HepG2 (cell line): ENCODE measurements around the gene DENND4B. TPM values are rescaled to one million over a fixed set of nuclear protein-coding genes. Genes with fewer than 3 reads are reported as not detected.

Experiments used
- DNMT3B ChIP-seq: conservative IDR thresholded peaks from 2 replicates; pipeline ENCODE4 v1.6.1; 2016; ENCODE audit warnings: missing biosample characterization, control low read depth
- FOXJ3 ChIP-seq: sonication (generic); formaldehyde crosslinking; IDR thresholded peaks from 2 replicates; pipeline ENCODE4 v1.4.0; 2020; ENCODE audit warnings: missing genetic modification reagents, mild to moderate bottlenecking, borderline replicate concordance
- KLF16 ChIP-seq, 2 experiments: sonication (generic) in 1 of 2; formaldehyde crosslinking in 1 of 2; IDR thresholded peaks; 2 replicates each; pipeline versions ENCODE4 v1.6.1 to v1.8.0; 2016 to 2023; ENCODE audit warnings: missing genetic modification reagents in 2 of 2, missing compliant biosample characterization in 1 of 2
- LCORL ChIP-seq, 2 experiments: fragments of 450-650 bp in 1 of 2; sonication (generic) in 1 of 2; formaldehyde crosslinking in 1 of 2; IDR thresholded peaks; 2 replicates each; pipeline versions ENCODE4 v1.5.0 to v1.6.1; 2017 to 2020; ENCODE audit warnings: antibody characterized with exemption in 1 of 2, missing genetic modification reagents in 1 of 2
- MEIS1 ChIP-seq: sonication (generic); formaldehyde crosslinking; IDR thresholded peaks from 2 replicates; pipeline ENCODE4 v1.9.0; 2021; ENCODE audit warnings: mild to moderate bottlenecking, missing genetic modification reagents, moderate library complexity, borderline replicate concordance
- PCBP1 ChIP-seq: fragments of 200-400 bp; formaldehyde crosslinking; IDR thresholded peaks from 2 replicates; pipeline ENCODE4 v1.6.1; 2017; ENCODE audit warnings: mild to moderate bottlenecking, low read depth, low read length, borderline replicate concordance
- SALL2 ChIP-seq: sonication (generic); formaldehyde crosslinking; IDR thresholded peaks from 2 replicates; pipeline ENCODE4 v1.8.1; 2023; ENCODE audit warnings: mild to moderate bottlenecking, missing genetic modification reagents, inconsistent platforms
- TSC22D2 ChIP-seq: sonication (generic); formaldehyde crosslinking; IDR thresholded peaks from 2 replicates; pipeline ENCODE4 v1.5.1; 2020; ENCODE audit warnings: missing genetic modification reagents, mild to moderate bottlenecking, borderline replicate concordance
- XRCC5 ChIP-seq: fragments of 200-400 bp; formaldehyde crosslinking; optimal IDR thresholded peaks from 2 replicates; pipeline ENCODE3; 2017; ENCODE audit warnings: mild to moderate bottlenecking, low read length
- ZNF331 ChIP-seq: sonication (generic); formaldehyde crosslinking; IDR thresholded peaks from 2 replicates; pipeline ENCODE4 v1.4.0; 2020; ENCODE audit warnings: missing genetic modification reagents
- ZNF484 ChIP-seq: sonication (generic); formaldehyde crosslinking; IDR thresholded peaks from 2 replicates; pipeline ENCODE4 v1.5.1; 2020; ENCODE audit warnings: mild to moderate bottlenecking, low read depth, missing genetic modification reagents, borderline replicate concordance
- ZNF782 ChIP-seq: sonication (generic); formaldehyde crosslinking; IDR thresholded peaks from 2 replicates; pipeline ENCODE4 v1.4.0; 2020; ENCODE audit warnings: missing genetic modification reagents, mild to moderate bottlenecking, borderline replicate concordance
- polyA plus RNA-seq, 8 experiments: library from polyadenylated mRNA; depleted of rRNA in 3 of 8; stranded (reverse) in 7 of 8; unstranded in 1 of 8; fragments of >200 nt; fragmentation: Illumina TruSeq in 4 of 8; extraction: Trizol in 4 of 8; gene quantifications; 2 replicates each; pipeline versions ENCODE4 v1.2.1 to v1.2.3, GENCODE V29; 2011 to 2016; ENCODE audit warnings: low read depth in 4 of 8, missing spikeins in 1 of 8, mixed read lengths in 1 of 8; ENCODE audit not compliant: insufficient read depth in 1 of 8
- total RNA-seq, 5 experiments: library from RNA; depleted of rRNA; stranded (reverse); fragments of >200 nt; fragmentation: Illumina TruSeq; extraction: Trizol; gene quantifications; 2 replicates each; pipeline ENCODE4 v1.2.3, GENCODE V29; 2016; ENCODE audit warnings: low read depth in 1 of 5
- TF ChIP-seq, protein P1 (sequence below): sonication (generic); formaldehyde crosslinking; IDR thresholded peaks from 2 replicates; pipeline ENCODE4 v1.4.0; 2020; ENCODE audit warnings: missing genetic modification reagents, borderline replicate concordance
- TF ChIP-seq, protein P2 (sequence below): sonication (generic); formaldehyde crosslinking; IDR thresholded peaks from 2 replicates; pipeline ENCODE4 v1.5.1; 2020; ENCODE audit warnings: mild to moderate bottlenecking, missing genetic modification reagents, moderate library complexity
- TF ChIP-seq, protein P3 (sequence below): sonication (generic); formaldehyde crosslinking; IDR thresholded peaks from 2 replicates; pipeline ENCODE4 v1.4.0; 2020; ENCODE audit warnings: mild to moderate bottlenecking, missing genetic modification reagents
- TF ChIP-seq, protein P4 (sequence below): sonication (generic); formaldehyde crosslinking; IDR thresholded peaks from 2 replicates; pipeline ENCODE4 v1.4.0; 2020; ENCODE audit warnings: missing genetic modification reagents
- TF ChIP-seq, protein P5 (sequence below): IDR thresholded peaks from 2 replicates; pipeline ENCODE4 v1.6.1; 2016

DENND4B gene
- total and polyA plus RNA-seq, 2 of the 13 experiments (the other 11 are each of a cell fraction or from before 2014, with no cell fraction given) = 15.1 to 20.3 TPM

DNA sequence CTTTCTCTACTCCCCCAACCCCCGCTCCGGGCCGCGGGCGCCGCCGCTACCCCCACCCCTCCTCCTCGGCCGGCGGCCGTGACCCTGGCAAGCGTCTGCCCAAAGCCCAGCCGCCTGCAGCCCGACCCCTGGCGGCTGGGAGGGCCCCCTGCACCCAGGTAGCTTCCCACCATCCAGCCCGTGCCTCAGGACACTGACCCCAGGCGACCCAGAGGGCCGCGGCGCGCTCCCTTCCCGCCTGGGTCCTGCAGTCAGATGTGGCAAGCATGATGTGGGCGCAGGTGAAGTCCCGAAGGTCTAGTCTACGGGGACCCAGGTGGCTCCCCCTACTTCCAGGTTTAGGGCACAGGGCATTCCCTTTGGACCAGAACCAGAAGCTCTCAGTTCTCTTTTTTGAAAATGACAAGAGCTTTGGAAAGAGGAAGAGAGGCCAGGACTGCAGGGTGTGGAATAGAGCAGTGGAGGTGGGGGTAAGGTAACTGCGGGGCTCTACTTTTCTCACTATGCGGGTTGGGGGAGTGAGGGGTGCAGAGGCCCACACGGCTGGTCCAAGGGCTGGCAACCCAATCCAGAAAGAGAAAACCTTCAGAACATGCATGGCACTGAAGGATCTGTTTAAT lies at the start of gene DENND4B (continued):
- TF ChIP-seq, protein P1, sequence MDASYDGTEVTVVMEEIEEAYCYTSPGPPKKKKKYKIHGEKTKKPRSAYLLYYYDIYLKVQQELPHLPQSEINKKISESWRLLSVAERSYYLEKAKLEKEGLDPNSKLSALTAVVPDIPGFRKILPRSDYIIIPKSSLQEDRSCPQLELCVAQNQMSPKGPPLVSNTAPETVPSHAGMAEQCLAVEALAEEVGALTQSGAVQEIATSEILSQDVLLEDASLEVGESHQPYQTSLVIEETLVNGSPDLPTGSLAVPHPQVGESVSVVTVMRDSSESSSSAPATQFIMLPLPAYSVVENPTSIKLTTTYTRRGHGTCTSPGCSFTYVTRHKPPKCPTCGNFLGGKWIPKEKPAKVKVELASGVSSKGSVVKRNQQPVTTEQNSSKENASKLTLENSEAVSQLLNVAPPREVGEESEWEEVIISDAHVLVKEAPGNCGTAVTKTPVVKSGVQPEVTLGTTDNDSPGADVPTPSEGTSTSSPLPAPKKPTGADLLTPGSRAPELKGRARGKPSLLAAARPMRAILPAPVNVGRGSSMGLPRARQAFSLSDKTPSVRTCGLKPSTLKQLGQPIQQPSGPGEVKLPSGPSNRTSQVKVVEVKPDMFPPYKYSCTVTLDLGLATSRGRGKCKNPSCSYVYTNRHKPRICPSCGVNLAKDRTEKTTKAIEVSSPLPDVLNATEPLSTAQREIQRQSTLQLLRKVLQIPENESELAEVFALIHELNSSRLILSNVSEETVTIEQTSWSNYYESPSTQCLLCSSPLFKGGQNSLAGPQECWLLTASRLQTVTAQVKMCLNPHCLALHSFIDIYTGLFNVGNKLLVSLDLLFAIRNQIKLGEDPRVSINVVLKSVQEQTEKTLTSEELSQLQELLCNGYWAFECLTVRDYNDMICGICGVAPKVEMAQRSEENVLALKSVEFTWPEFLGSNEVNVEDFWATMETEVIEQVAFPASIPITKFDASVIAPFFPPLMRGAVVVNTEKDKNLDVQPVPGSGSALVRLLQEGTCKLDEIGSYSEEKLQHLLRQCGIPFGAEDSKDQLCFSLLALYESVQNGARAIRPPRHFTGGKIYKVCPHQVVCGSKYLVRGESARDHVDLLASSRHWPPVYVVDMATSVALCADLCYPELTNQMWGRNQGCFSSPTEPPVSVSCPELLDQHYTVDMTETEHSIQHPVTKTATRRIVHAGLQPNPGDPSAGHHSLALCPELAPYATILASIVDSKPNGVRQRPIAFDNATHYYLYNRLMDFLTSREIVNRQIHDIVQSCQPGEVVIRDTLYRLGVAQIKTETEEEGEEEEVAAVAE (CRISPR knock-in tag) = peak; percentile 70; the same call in 1 of the 2 replicates
- TF ChIP-seq ZNF484 = no peak
- TF ChIP-seq, protein P2, sequence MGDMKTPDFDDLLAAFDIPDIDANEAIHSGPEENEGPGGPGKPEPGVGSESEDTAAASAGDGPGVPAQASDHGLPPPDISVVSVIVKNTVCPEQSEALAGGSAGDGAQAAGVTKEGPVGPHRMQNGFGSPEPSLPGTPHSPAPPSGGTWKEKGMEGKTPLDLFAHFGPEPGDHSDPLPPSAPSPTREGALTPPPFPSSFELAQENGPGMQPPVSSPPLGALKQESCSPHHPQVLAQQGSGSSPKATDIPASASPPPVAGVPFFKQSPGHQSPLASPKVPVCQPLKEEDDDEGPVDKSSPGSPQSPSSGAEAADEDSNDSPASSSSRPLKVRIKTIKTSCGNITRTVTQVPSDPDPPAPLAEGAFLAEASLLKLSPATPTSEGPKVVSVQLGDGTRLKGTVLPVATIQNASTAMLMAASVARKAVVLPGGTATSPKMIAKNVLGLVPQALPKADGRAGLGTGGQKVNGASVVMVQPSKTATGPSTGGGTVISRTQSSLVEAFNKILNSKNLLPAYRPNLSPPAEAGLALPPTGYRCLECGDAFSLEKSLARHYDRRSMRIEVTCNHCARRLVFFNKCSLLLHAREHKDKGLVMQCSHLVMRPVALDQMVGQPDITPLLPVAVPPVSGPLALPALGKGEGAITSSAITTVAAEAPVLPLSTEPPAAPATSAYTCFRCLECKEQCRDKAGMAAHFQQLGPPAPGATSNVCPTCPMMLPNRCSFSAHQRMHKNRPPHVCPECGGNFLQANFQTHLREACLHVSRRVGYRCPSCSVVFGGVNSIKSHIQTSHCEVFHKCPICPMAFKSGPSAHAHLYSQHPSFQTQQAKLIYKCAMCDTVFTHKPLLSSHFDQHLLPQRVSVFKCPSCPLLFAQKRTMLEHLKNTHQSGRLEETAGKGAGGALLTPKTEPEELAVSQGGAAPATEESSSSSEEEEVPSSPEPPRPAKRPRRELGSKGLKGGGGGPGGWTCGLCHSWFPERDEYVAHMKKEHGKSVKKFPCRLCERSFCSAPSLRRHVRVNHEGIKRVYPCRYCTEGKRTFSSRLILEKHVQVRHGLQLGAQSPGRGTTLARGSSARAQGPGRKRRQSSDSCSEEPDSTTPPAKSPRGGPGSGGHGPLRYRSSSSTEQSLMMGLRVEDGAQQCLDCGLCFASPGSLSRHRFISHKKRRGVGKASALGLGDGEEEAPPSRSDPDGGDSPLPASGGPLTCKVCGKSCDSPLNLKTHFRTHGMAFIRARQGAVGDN (CRISPR knock-in tag) = peak; percentile 64
- no peak for TF ChIP-seq MEIS1 (CRISPR knock-in tag)
- TF ChIP-seq ZNF331 (CRISPR knock-in tag) = peak; percentile 75; the same call in 1 of the 2 replicates
- no peak for TF ChIP-seq TSC22D2
- 0 out of 2 replicates have a peak, but pooled peaks have one; percentile 47 for TF ChIP-seq SALL2 (CRISPR knock-in tag)
- TF ChIP-seq DNMT3B (CRISPR knock-in tag) = no peak
- peak; percentile 93 for TF ChIP-seq XRCC5
- TF ChIP-seq, protein P3, sequence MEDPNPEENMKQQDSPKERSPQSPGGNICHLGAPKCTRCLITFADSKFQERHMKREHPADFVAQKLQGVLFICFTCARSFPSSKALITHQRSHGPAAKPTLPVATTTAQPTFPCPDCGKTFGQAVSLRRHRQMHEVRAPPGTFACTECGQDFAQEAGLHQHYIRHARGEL (CRISPR knock-in tag) = no peak
- TF ChIP-seq, protein P4, sequence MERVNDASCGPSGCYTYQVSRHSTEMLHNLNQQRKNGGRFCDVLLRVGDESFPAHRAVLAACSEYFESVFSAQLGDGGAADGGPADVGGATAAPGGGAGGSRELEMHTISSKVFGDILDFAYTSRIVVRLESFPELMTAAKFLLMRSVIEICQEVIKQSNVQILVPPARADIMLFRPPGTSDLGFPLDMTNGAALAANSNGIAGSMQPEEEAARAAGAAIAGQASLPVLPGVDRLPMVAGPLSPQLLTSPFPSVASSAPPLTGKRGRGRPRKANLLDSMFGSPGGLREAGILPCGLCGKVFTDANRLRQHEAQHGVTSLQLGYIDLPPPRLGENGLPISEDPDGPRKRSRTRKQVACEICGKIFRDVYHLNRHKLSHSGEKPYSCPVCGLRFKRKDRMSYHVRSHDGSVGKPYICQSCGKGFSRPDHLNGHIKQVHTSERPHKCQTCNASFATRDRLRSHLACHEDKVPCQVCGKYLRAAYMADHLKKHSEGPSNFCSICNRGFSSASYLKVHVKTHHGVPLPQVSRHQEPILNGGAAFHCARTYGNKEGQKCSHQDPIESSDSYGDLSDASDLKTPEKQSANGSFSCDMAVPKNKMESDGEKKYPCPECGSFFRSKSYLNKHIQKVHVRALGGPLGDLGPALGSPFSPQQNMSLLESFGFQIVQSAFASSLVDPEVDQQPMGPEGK (CRISPR knock-in tag) = peak; percentile 60
- TF ChIP-seq, protein P5, sequence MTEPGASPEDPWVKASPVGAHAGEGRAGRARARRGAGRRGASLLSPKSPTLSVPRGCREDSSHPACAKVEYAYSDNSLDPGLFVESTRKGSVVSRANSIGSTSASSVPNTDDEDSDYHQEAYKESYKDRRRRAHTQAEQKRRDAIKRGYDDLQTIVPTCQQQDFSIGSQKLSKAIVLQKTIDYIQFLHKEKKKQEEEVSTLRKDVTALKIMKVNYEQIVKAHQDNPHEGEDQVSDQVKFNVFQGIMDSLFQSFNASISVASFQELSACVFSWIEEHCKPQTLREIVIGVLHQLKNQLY (CRISPR knock-in tag) = no peak
- TF ChIP-seq FOXJ3 (CRISPR knock-in tag) = no peak
- no peak for TF ChIP-seq ZNF782 (CRISPR knock-in tag)
- no peak for TF ChIP-seq LCORL (IDR thresholded peaks at IDR 0.05)
- peak; percentile 77 for TF ChIP-seq LCORL (CRISPR knock-in tag; IDR thresholded peaks at IDR 0.05)
- TF ChIP-seq KLF16 (CRISPR knock-in tag; IDR thresholded peaks at IDR 0.05) = peak in 1 of 2 experiments; percentile 67; a peak in 1 of 4 replicates
- TF ChIP-seq PCBP1 = no peak
